ENCODE data around the gene TXNRD2. TPM values are rescaled to one million over a fixed set of nuclear protein-coding genes. Genes with fewer than 3 reads are reported as not detected.

Gene TXNRD2
- total RNA-seq, 1 experiment from 2014 or later, result 19.7 TPM

- Histone ChIP-seq H3K27me3 (ENCODE audit: insufficient read depth, low read length) (no peaks in the 10 kb centered on the region), H3K27ac (ENCODE audit: low read depth, low read length) (no peak overlapping the region), H3K36me3 (ENCODE audit: control insufficient read depth in 1 of 2, insufficient read depth in 2 of 2, low read length in 2 of 2) (no peaks in the 10 kb centered on the region), H4K20me1 (ENCODE audit: insufficient read depth) (no peaks in the 10 kb centered on the region; the same call in none of the 2 replicates), H3K9me2 (ENCODE audit: insufficient read depth) (no peaks in the 10 kb centered on the region), H3K79me2 (ENCODE audit: insufficient read depth, low read length) (no peaks in the 10 kb centered on the region), H3K9me3 (ENCODE audit: control insufficient read depth in 1 of 2, insufficient read depth in 1 of 2, low read depth in 1 of 2, low read length in 2 of 2) (no peaks in the 10 kb centered on the region), H2AFZ (ENCODE audit: low read depth, low read length, poor library complexity, severe bottlenecking) (no peak overlapping the region), H3K4me2 (ENCODE audit: low read length) (no peak overlapping the region), H3K4me3 (replicated peaks in 1 of 2; ENCODE audit: low read depth in 1 of 2, low read length in 2 of 2) (no peak overlapping the region), H3K4me1 (ENCODE audit: control insufficient read depth in 1 of 2, insufficient read depth in 2 of 2, low read length in 2 of 2) (no peaks in the 10 kb centered on the region), H3K9ac (ENCODE audit: low read length) (no peak overlapping the region)
- TF ChIP-seq SIN3A (IDR thresholded peaks at IDR 0.05; ENCODE audit: low read depth) (no peak), EZH2 (IDR thresholded peaks at IDR 0.05) (no peak), CBX3 (IDR thresholded peaks at IDR 0.05; ENCODE audit: low read depth) (no peak), CTCF (IDR thresholded peaks at IDR 0.05 in 2 of 3, conservative IDR thresholded peaks at IDR 0.05 in 1 of 3; ENCODE audit: borderline replicate concordance in 1 of 3, insufficient read depth in 1 of 3, low read depth in 2 of 3, low read length in 2 of 3) (no peak), ZFX (IDR thresholded peaks at IDR 0.05) (no peak), SP1 (IDR thresholded peaks at IDR 0.05; ENCODE audit: low read depth) (no peak), TCF7L2 (IDR thresholded peaks at IDR 0.05; ENCODE audit: borderline replicate concordance, extremely low read depth, insufficient read depth, insufficient read length) (no peak), JUND (IDR thresholded peaks at IDR 0.05) (no peak), CEBPB (IDR thresholded peaks at IDR 0.05; ENCODE audit: low read depth) (no peak), EZH2phosphoT487 (IDR thresholded peaks at IDR 0.05; ENCODE audit: borderline replicate concordance) (no peak)
- TF ChIP-seq, protein P1, sequence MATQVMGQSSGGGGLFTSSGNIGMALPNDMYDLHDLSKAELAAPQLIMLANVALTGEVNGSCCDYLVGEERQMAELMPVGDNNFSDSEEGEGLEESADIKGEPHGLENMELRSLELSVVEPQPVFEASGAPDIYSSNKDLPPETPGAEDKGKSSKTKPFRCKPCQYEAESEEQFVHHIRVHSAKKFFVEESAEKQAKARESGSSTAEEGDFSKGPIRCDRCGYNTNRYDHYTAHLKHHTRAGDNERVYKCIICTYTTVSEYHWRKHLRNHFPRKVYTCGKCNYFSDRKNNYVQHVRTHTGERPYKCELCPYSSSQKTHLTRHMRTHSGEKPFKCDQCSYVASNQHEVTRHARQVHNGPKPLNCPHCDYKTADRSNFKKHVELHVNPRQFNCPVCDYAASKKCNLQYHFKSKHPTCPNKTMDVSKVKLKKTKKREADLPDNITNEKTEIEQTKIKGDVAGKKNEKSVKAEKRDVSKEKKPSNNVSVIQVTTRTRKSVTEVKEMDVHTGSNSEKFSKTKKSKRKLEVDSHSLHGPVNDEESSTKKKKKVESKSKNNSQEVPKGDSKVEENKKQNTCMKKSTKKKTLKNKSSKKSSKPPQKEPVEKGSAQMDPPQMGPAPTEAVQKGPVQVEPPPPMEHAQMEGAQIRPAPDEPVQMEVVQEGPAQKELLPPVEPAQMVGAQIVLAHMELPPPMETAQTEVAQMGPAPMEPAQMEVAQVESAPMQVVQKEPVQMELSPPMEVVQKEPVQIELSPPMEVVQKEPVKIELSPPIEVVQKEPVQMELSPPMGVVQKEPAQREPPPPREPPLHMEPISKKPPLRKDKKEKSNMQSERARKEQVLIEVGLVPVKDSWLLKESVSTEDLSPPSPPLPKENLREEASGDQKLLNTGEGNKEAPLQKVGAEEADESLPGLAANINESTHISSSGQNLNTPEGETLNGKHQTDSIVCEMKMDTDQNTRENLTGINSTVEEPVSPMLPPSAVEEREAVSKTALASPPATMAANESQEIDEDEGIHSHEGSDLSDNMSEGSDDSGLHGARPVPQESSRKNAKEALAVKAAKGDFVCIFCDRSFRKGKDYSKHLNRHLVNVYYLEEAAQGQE (IDR thresholded peaks at IDR 0.05; ENCODE audit: low read depth), result no peak
- ChIA-PET POLR2A (no interaction called here), CTCF (no interaction called here), RAD21 (ENCODE audit: low non-redundant PET in 1 of 2, low total read pairs in 2 of 2, uncharacterized antibody in 2 of 2, unreplicated experiment in 2 of 2) (no interaction called here)
- no peak for DNase-seq (ENCODE audit: low read depth, low spot score)
- ATAC-seq, result no peak
- no TSS peak for BruUV-seq (replicated peaks)
- intact Hi-C loops (cut with micrococcal nuclease), result no loop called here
These were observed 110.6 kb downstream of the TXNRD2 start for GRCh38 chr22:19831016-19831415.

Measured in HCT116 (cell line).